ENCODE measurements around the gene TMEM259. TPM values are rescaled to one million over a fixed set of nuclear protein-coding genes. Genes with fewer than 3 reads are reported as not detected.
A peak's percentile ranks its signal among the peaks of the same experiment; 100 is the strongest.
"Not testable (repeated sequence)": the region's sequence is repeated elsewhere in the genome, so short reads cannot be mapped to it uniquely, and the experiment has no call there.

Gene TMEM259
- total RNA-seq, 1 donor from 2014 or later = 122 TPM

DNA sequence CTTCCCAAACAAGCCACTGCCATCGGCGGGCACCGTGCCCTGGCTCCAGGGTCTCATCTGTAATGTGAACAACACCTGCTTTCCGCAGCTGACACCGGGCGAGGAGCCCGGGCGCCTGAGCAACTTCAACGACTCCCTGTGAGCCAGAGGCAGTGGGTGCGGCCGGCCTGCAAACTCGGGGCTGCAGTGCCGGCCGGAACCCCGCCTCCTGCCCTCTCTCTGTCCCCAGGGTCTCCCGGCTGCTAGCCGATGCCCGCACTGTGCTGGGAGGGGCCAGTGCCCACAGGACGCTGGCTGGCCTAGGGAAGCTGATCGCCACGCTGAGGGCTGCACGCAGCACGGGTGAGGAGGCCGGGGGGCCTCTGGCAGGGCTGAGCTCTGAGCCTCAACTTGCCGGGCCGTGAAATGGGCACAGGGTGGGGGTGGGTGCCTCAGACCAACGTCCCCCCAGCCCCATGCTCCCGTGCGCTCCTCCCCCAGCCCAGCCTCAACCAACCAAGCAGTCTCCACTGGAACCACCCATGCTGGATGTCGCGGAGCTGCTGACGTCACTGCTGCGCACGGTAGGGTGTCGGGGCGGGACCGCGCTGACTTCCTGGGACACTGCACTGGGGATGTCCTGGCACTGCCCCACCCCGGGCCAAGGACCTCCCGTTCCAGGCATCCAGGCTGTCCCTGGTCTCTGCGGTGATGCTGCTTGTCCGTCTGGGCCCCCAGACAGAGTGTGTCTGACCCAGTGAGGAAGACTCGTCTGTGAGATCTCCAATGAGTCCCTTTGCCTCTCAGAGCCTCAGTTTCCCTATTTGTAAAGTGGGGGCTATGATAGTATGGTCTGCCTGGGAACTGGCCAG is 21.1 kb upstream of the TMEM259 start:
- DNase-seq (peak; percentile 41), ATAC-seq (no peak)
- intact Hi-C loops (cut with micrococcal nuclease) = no loop called here

DNA sequence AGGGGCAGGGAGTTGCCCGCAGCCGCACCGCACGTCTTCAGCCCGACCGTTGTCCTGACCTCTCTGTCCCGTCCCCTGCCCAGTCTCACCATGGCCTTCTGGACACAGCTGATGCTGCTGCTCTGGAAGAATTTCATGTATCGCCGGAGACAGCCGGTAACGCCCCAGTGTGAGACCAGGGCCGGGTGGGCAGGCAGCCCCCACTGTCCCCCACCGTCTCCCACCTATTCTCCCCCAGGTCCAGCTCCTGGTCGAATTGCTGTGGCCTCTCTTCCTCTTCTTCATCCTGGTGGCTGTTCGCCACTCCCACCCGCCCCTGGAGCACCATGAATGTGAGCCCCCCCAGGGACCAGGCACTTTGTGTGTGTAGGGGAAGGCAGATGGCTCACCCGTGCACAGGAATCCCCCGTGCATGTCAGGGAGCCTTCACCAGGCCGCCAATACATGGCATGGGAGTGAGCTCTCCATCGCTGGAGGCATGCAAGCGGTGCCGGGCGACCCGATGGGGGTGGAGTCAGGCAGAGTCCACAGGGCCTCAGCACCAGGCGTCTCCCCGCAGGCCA is 20.4 kb upstream of the TMEM259 start:
- no peak for ATAC-seq
- intact Hi-C loops (cut with micrococcal nuclease) = no loop called here
- no peak for DNase-seq

DNA sequence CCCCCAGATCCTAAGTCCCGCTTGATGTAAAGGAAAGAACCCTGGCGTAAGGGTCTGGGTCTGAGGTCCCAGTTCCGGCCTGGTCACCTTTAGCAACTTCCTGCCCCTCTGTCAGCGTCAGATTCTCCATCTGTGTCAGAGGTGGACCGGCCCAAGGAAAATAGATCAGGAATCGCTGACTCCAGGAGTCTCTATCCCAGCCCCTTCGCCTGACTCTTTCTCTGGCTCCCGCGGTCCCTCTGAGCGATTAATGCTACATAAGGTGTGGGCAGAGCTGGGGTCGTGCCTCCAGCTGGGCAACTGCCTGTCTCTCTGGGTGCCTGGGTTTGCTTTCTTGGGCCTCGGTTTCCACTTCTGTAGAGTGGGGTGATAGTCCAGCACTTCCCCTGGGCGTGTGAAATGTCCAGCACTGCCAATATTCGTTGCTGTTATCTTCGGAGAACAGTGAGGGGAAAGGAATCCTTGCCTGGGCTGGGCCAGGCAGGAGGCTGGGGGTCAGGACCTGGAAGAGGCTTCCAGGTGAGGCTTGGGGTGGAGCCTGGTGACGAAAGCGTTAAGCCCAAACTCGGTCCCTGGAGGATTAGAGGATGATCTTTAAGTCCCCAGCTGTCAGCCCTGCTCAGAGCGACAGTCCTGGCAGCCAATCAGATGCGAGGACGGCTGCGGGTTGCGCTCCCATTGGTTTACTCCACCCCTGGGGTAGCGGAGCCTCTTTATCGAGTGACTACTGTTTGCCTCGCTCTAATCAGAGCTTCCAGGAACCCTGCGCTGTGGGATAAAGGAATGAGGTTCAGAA is 19.8 kb upstream of the TMEM259 start:
- ATAC-seq (peak; percentile 80), DNase-seq (peak; percentile 93)
- intact Hi-C loops (cut with micrococcal nuclease) = no loop called here

DNA sequence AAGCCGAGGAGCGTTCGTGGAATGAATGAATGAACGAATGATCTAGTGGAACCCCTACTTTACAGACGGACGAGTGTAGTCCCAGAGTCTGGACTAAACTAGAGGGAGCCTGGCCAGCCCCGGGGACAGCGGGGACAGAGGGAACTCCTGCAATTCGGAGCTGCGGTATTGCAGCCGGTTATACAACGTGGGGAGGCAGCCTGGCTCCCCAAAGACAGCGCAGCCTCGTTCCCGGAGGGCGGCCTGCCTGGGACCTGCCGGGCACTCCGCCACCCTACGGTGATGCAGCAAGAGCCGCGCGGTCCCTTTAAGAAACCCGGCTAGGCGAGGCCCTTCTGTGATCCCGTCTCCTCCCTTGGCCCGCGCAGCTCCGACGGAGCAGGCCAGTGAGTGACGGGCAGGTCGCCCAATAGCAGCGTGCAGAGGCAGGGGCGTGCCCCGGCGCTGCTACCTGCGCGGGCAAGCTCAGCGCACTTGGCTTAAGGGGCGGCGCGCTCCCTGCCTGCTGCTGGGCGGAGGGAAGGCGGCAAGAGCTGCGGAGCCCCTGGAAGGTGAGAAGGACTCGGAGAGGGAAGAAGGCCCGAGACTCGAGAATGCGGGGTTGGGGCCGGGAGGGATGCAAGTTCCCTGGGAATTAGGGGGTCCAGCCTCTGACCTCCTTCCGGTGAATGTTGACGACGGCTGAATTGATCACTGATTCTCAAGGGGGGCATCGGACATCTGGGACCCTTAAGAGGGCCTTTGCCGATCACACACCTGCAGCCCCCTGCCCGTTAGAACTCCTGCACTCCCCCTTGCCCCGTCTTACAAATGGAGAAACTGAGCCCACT is 18.9 kb upstream of the TMEM259 start, which contains the start of gene ABCA7:
ABCA7 (plus strand) TSS at position 462 of the 830 bp plus-strand sequence. CDS start 1,255 bp downstream, outside the sequence.
- ATAC-seq = peak; percentile 96
- intact Hi-C loops (cut with micrococcal nuclease) = no loop called here

DNA sequence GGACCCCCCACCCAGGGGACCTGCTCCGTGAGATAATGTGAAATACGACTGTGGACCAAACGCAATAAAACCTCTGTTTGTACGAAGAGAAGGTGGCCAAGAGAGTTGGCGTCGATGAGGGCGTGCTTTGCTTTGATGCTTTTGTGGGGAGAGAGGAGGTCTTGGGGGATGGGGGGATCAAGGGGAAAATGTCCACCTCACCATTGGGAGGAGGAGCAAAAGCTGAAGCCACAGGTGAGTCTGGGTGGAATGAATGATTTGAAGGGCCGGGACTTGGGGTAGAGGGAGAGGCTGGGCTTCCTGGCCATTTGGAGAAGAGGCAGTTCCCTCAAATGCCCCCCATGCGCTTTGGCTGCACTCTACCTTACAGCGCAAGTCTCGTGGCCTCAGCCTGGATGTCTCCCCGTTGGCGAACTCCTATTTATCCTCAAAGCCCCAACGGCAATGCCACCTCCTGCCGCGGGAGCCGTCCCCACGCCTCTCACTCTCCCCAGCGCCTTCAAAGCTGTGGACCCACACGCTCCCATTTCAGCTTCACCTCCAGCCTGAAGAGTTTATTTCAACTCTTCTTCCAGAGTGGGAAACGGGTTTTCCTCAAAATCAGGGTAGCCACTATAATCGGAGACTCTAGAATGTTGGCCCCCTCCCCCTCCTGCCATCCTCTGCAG is 18.2 kb upstream of the TMEM259 start:
- peak; percentile 21 for DNase-seq
- intact Hi-C loops (cut with micrococcal nuclease) = no loop called here
- ATAC-seq = no peak

More for the DNA sequence above, 18.9 kb upstream of the TMEM259 start, which contains the start of gene ABCA7:
- peak; percentile 99 for DNase-seq

DNA sequence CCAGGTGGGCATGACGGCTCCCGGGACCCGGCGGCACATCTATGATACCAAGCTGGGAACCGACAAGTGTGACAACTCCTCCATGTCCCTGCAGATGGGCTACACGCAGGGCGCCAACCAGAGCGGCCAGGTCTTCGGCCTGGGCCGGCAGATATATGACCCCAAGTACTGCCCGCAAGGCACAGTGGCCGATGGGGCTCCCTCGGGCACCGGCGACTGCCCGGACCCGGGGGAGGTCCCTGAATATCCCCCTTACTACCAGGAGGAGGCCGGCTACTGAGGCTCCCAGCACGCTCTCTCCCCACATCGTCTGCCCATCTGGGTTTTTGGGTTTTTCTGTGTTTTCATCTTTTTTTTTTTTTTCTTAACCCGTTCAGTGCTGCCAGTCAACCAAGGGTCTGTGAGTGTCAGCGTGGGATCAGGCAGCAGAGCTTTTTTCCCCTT is 16.7 kb upstream of the TMEM259 start:
- intact Hi-C loops (cut with micrococcal nuclease) = no loop called here
- DNase-seq (no peak), ATAC-seq (no peak)

DNA sequence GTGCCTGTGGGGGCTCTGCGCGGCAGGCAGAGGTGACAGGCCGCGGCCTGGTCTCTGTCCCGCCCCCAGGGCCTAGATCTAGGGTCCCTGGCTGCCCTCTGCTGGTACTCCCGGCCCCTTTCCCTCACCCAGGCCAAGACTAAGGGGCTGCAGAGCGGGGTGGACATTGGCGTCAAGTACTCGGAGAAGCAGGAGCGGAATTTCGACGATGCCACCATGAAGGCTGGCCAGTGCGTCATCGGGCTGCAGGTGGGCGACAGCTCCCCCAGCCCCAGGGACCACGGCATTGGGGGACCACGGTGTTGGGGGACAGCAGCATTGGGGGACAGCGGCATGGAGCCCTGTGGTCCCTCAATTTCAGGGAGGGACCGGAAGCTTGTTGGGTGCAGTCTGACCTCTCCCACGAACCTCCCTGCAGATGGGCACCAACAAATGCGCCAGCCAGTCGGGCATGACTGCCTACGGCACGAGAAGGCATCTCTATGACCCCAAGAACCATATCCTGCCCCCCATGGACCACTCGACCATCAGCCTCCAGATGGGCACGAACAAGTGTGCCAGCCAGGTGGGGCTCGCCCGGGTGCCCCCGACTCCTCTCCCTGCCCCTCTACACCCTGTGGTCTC is 15.2 kb upstream of the TMEM259 start:
- DNase-seq (no peak), ATAC-seq (no peak)
- intact Hi-C loops (cut with micrococcal nuclease) = no loop called here

DNA sequence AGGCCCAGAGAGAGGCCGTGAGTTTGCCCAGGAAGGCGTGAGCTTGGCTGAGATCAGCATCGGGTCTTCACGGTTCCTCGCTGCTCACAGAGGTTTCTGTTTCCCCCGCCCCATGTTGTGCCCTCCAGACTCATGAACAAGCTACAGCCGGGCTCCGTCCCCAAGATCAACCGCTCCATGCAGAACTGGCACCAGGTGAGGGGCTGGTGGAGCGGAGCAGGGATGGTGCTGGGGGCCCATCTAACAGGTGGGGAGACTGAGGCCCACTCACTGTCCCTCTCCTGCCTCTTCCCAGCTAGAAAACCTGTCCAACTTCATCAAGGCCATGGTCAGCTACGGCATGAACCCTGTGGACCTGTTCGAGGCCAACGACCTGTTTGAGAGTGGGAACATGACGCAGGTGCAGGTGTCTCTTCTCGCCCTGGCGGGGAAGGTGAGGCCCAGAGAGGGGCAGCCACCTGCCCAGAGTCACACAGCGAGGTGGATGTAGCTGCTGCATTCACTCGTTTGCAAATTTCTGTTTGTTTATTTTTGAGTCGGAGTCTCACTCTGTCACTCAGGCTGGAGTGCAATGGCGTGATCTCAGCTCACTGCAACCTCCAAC is 11.4 kb upstream of the TMEM259 start:
- intact Hi-C loops (cut with micrococcal nuclease) = no loop called here

DNA sequence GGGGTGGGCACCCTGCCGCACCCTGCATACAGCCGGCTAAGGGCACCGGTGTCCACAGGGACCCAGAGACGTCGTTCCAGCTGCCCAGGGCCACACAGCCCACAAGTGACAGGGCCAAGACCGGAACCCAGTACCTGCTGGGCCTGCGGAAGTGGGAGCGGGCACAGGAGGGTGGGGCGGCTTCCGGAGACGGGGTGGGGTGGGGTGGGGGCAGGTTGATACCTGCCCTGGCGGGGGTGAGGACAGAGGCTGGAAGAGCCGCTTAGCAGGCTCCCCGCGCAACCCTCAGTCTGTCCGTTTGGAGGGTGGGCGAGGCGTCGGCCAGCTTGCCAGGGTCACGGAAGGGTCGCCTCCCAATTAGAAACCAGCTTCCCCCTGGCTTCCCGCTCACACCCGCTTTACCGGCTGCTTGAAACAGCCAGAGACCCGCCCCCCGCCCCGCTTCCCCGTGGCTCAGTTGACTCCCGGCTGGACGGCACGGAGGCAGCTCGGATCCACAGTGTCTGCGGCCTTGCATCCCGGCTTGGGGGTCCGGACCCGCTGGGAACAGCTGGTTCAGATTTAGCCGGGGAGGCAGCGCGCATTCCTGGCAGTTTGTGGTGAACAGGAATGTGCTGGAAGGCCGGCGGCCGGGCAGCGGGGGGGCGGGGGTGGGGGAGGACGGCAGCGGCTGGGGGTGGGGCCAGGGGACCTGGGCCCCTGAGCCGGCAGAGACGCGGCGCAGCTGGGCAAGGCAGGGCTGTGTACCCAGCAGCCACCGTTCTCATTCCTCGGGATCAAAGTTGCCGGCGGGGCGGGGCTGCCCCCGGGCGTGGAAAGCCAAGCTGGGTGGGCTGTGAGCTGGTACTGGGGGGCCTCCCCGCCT is 7.4 kb upstream of the TMEM259 start:
- ATAC-seq (peak; percentile 71), DNase-seq (peak; percentile 79)
- intact Hi-C loops (cut with micrococcal nuclease) = no loop called here

More for the DNA sequence above, 11.4 kb upstream of the TMEM259 start:
- DNase-seq = no peak
- no peak for ATAC-seq

DNA sequence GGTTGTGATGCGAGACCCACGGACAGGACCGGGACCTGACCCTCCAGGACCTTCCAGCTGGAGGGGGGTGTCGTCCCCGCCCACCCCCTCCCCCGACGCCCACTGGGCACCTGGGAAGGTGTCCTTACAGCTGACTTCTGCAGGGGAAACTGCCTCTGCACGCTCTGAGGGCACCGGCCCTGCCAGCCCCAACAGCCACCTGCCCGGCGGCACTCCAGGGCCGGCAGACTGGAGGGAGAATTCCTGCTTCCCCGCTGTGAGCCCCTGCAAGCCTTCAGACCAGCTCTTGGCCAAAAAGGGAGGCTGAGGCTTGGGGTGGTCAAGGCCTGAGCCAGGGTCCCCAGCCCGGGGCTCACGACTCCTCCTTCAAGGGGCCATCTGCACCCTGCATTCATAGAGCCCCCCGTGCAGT is 6.7 kb upstream of the TMEM259 start:
- intact Hi-C loops (cut with micrococcal nuclease) = no loop called here
- ATAC-seq (peak; percentile 2), DNase-seq (no peak)

DNA sequence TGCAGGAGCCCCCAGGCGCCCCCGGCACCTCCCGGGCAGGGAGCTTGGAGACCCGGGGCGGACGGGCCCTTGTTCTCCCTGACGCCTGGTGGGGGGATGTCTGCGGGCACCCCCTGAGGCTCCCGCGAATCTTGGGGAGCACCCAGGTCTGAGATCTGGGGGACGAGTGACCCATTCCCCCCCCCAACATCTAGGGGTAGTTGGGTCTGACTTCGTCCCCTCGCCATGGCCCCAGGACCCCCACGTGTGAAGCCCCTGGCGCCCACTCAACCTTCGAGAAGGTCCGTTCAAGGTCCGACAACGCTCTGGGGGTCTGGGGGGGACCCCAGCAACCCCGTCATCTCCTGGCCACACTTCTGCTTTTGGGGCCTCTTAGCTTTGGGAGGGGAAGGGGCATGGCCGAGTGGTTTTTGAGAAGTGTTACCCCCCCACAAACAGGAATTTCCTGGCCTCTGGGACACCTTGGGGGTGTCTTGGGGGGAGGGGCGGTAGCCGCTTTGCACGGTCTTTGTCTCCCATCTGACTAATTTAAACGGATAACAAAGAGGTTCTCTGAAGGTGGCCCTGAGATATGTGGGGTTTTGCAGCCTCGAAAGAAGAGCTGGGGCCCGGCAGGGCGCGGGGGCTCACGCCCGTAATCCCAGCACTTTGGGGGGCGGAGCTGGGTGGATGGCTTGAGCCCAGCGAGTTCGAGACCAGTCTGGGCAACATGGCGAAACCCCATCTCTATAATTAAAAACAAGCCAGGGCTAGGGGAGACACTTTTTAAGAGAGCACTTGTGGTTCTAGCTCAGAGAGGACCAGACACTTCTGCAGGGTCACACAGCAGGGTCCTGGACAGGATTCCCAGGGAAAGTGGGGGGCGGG is 6.1 kb upstream of the TMEM259 start:
- peak; percentile 4 for ATAC-seq
- no peak for DNase-seq
- intact Hi-C loops (cut with micrococcal nuclease) = no loop called here

DNA sequence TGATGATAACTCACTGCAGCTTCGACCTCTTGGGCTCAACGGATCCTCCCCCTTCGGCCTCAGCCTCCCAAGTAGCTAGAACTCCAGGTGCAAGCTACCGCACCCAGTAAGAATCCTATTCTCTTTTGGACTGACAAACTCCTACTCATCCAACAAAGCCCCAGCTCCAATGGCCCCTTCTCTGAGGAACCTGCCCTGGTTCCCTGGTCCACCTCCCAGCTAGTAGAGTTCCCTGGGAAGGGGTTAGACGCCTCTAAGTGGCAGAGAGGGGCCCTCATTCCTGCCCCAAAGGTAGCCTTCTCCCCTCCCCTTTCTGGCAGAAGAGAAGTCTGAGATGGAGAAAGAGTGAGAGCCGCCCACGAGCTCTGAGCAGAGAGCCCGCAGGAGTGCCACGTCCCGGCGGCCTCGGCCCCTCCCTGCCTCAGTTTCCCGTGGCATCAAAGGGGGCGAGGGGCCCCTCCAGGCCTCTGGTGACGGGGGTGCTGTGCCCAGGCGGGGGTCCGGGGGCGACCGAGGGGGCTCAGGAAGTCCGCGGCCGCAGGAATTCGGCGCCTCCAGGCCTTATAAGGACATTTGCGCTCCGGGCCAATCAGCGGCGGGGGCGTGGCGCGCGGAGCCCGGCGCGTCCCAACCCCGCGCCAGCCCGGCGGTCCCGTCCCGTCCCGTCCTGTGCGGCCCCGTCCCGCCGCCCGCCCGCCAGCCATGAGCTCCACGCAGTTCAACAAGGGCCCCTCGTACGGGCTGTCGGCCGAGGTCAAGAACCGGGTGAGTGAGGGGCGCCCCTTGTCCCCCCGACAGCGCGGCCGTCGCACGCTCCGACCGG is 5.2 kb upstream of the TMEM259 start, which contains the start of gene CNN2:
CNN2 (plus strand) TSS at position 649 of the 823 bp plus-strand sequence; CDS start at position 703, 54 bp downstream.
- DNase-seq = peak; percentile 90
- intact Hi-C loops (cut with micrococcal nuclease) = no loop called here
- peak; percentile 78 for ATAC-seq

DNA sequence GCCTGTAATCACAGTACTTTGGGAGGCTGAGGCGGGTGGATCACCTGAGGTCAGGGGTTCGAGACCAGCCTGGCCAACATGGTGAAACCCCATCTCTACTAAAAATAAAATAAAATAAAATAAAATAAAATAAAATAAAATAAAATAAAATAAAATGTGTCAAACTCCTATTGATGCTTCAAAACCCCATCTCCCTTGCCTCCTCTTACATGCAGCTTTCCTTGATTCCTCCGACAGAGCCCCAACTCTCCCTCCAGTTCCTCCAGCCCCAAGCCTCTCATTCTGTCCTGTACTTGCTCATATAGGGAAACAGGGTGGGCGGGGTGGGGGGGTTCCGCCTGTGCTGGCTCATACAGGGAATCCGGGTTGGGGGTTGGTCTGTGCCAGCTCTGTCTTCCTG is 4.2 kb upstream of the TMEM259 start:
- DNase-seq; intact Hi-C loops (cut with micrococcal nuclease); ATAC-seq: not testable (repeated sequence)

DNA sequence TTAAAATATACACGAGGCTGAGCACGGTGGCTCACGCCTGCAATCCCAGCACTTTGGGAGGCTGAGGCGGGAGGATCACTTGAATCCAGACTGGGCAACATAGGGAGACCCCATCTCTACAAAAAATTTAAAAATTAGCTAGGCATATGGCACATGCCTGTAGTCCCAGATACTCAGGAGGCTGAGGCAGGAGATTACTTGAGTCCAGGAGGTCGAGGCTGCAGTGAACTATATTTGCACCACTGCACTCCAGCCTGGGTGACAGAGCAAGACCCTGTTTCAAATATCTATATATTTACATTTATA is 2.9 kb upstream of the TMEM259 start:
- intact Hi-C loops (cut with micrococcal nuclease); DNase-seq; ATAC-seq: not testable (repeated sequence)

Data from left ventricle myocardium superior (tissue), 1 donor.